ENCODE measurements around the gene CCDC106.

Gene CCDC106

DNA sequence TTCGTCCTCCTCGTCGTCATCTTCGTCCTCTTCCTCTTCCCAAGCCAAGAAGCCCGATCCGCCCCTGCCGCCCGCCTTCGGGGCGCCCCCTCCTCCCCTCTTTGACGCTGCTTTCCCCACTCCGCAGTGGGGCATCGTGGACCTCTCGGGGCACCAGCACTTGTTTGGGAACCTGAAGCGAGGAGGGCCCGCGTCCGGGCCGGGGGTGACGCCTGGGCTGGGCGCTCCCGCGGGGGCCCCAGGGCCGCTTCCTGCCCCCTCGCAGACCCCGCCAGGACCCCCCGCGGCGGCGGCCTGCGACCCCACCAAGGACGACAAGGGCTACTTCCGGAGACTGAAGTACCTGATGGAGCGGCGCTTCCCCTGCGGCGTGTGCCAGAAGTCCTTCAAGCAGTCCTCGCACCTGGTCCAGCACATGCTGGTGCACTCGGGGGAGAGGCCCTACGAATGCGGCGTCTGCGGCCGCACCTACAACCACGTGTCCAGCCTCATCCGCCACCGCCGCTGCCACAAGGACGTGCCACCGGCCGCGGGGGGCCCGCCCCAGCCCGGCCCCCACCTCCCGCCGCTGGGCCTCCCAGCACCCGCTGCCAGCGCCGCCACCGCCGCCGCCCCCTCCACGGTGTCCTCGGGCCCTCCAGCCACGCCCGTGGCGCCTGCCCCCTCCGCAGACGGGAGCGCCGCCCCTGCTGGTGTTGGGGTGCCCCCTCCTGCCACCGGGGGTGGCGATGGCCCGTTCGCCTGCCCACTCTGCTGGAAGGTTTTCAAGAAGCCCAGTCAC lies 33.9 kb upstream of the CCDC106 start:
- TF ChIP-seq NFRKB (IDR thresholded peaks at IDR 0.05) (no peak), PKNOX1 (IDR thresholded peaks at IDR 0.05) (no peak), HDGF (IDR thresholded peaks at IDR 0.05; ENCODE audit: borderline replicate concordance) (no peak), CTBP1 (IDR thresholded peaks at IDR 0.05; ENCODE audit: borderline replicate concordance) (no peak), BHLHE40 (IDR thresholded peaks at IDR 0.05; ENCODE audit: borderline replicate concordance) (no peak), FOXM1 (IDR thresholded peaks at IDR 0.05; ENCODE audit: borderline replicate concordance) (no peak)
- no peak for DNase-seq (ENCODE audit: extremely low spot score)
- ChIA-PET POLR2A (no interaction called here), CTCF (no interaction called here)

DNA sequence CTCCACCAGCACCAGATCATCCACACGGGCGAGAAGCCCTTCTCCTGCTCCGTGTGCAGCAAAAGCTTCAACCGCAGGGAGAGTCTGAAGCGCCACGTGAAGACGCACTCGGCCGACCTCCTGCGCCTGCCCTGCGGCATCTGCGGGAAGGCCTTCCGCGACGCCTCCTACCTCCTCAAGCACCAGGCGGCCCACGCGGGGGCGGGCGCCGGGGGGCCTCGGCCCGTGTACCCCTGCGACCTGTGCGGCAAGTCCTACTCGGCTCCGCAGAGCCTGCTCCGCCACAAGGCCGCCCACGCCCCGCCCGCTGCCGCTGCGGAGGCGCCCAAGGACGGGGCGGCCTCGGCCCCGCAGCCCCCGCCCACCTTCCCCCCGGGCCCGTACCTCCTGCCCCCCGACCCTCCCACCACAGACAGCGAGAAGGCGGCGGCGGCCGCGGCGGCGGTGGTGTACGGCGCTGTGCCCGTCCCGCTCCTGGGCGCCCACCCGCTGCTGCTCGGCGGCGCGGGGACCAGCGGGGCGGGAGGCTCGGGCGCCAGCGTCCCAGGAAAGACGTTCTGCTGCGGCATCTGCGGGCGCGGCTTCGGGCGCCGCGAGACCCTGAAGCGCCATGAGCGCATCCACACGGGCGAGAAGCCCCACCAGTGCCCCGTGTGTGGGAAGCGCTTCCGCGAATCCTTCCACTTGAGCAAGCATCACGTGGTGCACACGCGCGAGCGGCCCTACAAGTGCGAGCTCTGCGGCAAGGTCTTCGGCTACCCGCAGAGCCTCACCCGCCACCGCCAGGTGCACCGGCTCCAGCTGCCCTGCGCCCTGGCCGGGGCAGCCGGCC lies 33.1 kb upstream of the CCDC106 start:
- no peak for DNase-seq (ENCODE audit: extremely low spot score)
- POLR2A ChIA-PET = no interaction called here
- CTCF ChIA-PET = no interaction called here
- TF ChIP-seq ARNT (IDR thresholded peaks at IDR 0.05) = no peak
- TF ChIP-seq CTBP1 (IDR thresholded peaks at IDR 0.05; ENCODE audit: borderline replicate concordance) = no peak
- TF ChIP-seq ZNF384 (IDR thresholded peaks at IDR 0.05) = no peak
- TF ChIP-seq ELF4 (IDR thresholded peaks at IDR 0.05) = no peak
- no peak for TF ChIP-seq TARDBP (IDR thresholded peaks at IDR 0.05)
- no peak for TF ChIP-seq PKNOX1 (IDR thresholded peaks at IDR 0.05)

DNA sequence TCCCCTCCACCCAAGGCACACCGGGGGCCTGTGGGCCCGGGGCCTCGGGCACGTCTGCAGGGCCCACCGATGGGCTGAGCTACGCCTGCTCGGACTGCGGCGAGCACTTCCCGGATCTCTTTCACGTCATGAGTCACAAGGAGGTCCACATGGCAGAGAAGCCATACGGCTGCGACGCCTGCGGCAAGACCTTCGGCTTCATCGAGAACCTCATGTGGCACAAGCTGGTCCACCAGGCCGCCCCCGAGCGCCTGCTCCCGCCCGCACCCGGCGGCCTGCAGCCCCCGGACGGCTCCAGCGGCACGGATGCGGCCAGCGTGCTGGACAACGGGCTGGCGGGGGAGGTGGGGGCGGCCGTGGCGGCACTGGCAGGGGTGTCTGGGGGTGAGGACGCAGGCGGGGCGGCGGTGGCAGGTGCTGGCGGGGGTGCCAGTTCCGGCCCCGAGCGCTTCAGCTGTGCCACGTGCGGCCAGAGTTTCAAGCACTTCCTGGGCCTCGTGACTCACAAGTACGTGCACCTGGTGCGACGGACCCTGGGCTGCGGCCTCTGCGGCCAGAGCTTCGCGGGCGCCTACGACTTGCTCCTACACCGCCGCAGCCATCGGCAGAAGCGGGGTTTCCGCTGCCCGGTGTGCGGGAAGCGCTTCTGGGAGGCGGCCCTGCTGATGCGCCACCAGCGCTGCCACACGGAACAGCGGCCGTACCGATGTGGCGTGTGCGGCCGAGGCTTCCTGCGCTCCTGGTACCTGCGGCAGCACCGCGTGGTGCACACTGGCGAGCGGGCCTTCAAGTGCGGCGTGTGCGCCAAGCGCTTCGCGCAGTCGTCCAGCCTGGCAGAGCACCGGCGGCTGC lies 32.2 kb upstream of the CCDC106 start:
- no peak for TF ChIP-seq ARNT (IDR thresholded peaks at IDR 0.05)
- no peak for TF ChIP-seq SP1 (IDR thresholded peaks at IDR 0.05)
- TF ChIP-seq L3MBTL2 (conservative IDR thresholded peaks at IDR 0.05) = no peak
- TF ChIP-seq LEF1 (IDR thresholded peaks at IDR 0.05; ENCODE audit: borderline replicate concordance) = no peak
- no peak for TF ChIP-seq FOXA1 (IDR thresholded peaks at IDR 0.05)
- TF ChIP-seq BHLHE40 (IDR thresholded peaks at IDR 0.05; ENCODE audit: borderline replicate concordance) = no peak
- no peak for TF ChIP-seq TARDBP (IDR thresholded peaks at IDR 0.05)
- TF ChIP-seq NFRKB (IDR thresholded peaks at IDR 0.05) = no peak
- TF ChIP-seq ZNF384 (IDR thresholded peaks at IDR 0.05) = no peak
- no peak for TF ChIP-seq CTBP1 (IDR thresholded peaks at IDR 0.05; ENCODE audit: borderline replicate concordance)
- TF ChIP-seq ELF4 (IDR thresholded peaks at IDR 0.05) = no peak
- no peak for TF ChIP-seq HDGF (IDR thresholded peaks at IDR 0.05; ENCODE audit: borderline replicate concordance)
- no peak for TF ChIP-seq PKNOX1 (IDR thresholded peaks at IDR 0.05)
- no peak for TF ChIP-seq SUZ12 (IDR thresholded peaks at IDR 0.05)
- no peak for TF ChIP-seq FOXK2 (IDR thresholded peaks at IDR 0.05)
- ChIA-PET POLR2A (no interaction called here), CTCF (no interaction called here)
- DNase-seq (ENCODE audit: extremely low spot score) = no peak

DNA sequence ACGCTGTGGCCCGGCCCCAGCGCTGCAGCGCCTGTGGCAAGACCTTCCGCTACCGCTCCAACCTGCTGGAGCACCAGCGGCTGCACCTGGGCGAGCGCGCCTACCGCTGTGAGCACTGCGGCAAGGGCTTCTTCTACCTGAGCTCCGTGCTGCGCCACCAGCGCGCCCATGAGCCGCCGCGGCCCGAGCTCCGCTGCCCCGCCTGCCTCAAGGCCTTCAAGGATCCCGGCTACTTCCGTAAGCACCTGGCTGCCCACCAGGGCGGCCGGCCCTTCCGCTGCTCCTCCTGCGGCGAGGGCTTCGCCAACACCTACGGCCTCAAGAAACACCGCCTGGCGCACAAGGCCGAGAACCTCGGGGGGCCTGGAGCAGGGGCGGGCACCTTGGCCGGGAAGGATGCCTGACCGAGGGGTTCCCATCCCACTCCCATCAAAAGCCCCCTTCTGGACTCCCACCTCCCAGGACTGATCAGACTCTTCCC lies 31.6 kb upstream of the CCDC106 start:
- CTCF ChIA-PET = no interaction called here
- POLR2A ChIA-PET = no interaction called here
- TF ChIP-seq L3MBTL2 (conservative IDR thresholded peaks at IDR 0.05) (no peak), CTBP1 (IDR thresholded peaks at IDR 0.05; ENCODE audit: borderline replicate concordance) (no peak), SUZ12 (IDR thresholded peaks at IDR 0.05) (no peak)
- no peak for DNase-seq (ENCODE audit: extremely low spot score)

DNA sequence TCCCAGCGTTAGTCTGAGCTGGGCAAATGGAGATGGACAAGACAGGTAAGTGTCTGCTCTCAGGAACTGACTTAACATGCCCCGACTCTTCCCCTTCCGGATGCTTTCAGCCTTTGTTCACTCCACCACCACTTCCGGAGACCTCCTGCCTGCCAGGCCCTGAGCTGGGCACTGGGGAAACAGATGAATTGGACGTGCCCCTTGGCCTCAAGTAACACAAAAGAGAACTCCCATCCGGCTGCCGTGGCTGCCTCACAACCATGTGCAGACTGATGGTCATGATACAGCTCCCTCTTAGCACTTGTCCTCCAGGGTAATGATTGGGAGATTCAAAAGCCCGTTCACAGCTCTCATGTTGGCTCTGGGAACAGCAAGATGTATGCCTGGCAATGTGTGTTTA lies 30.6 kb upstream of the CCDC106 start:
- TF ChIP-seq SP1 (IDR thresholded peaks at IDR 0.05) (no peak), PKNOX1 (IDR thresholded peaks at IDR 0.05) (no peak), LEF1 (IDR thresholded peaks at IDR 0.05; ENCODE audit: borderline replicate concordance) (no peak), BHLHE40 (IDR thresholded peaks at IDR 0.05; ENCODE audit: borderline replicate concordance) (no peak), NFRKB (IDR thresholded peaks at IDR 0.05) (no peak), SUZ12 (IDR thresholded peaks at IDR 0.05) (no peak), CTBP1 (IDR thresholded peaks at IDR 0.05; ENCODE audit: borderline replicate concordance) (no peak), HDGF (IDR thresholded peaks at IDR 0.05; ENCODE audit: borderline replicate concordance) (no peak)
- ChIA-PET CTCF (interaction anchor here (0.8 kb wide), 1 partner anchor 11 kb away, joined by 3 read pairs; the partner anchor contains the start of gene ZNF865), POLR2A (interaction anchor here (0.7 kb wide), 1 partner anchor 214 kb away, joined by 3 read pairs; no protein-coding TSS in a partner anchor)
- DNase-seq (ENCODE audit: extremely low spot score) = no peak

Measured in HEK293T (cell line).